Kidney epithelial cell (primary cell): ENCODE results near the gene GRHPR. TPM values are rescaled to one million over a fixed set of nuclear protein-coding genes. Genes with fewer than 3 reads are reported as not detected.
"Not testable (repeated sequence)": the region's sequence is repeated elsewhere in the genome, so short reads cannot be mapped to it uniquely, and the experiment has no call there.

Source experiments
- DNase-seq: peaks from one replicate; pipeline ENCODE4 v3.0.0-alpha.2; 2010; ENCODE audit warnings: low read depth
- H3K27me3 ChIP-seq: 2 replicates; pipeline ENCODE4 v1.6.0; 2011; ENCODE audit warnings: low read length; ENCODE audit not compliant: control insufficient read depth, insufficient read depth
- H3K36me3 ChIP-seq: 2 replicates; pipeline ENCODE4 v1.5.1; 2011; ENCODE audit warnings: low read length; ENCODE audit not compliant: control insufficient read depth, insufficient read depth
- H3K4me3 ChIP-seq: 2 replicates; pipeline ENCODE4 v1.5.1; 2011; ENCODE audit warnings: low read depth, mild to moderate bottlenecking, control low read depth, low read length
- CTCF ChIP-seq: IDR thresholded peaks from 2 replicates; pipeline ENCODE4 v1.5.1; 2011; ENCODE audit warnings: mild to moderate bottlenecking, moderate library complexity, low read length, control low read depth, inconsistent platforms; ENCODE audit not compliant: insufficient read depth, poor library complexity, severe bottlenecking
- total RNA-seq: library from RNA; depleted of rRNA; stranded (reverse); fragments of >200 nt; gene quantifications from 2 replicates; pipeline ENCODE4 v1.2.3, GENCODE V29; 2015

The GRHPR gene
- total RNA-seq, 1 donor from 2014 or later, result 142 TPM

- Histone ChIP-seq H3K27me3 (no peaks in the 10 kb centered on the region), H3K36me3 (no peaks in the 10 kb centered on the region), H3K4me3 (no peak overlapping the region)
- DNase-seq, result no peak
- TF ChIP-seq CTCF, result no peak
Measured at GRCh38 chr9:37476930-37477329, 54.4 kb downstream of the GRHPR start.

GRCh38 chr9:37477443-37477842, 54.9 kb downstream of the GRHPR start:
- H3K4me3 ChIP-seq, H3K27me3 ChIP-seq, DNase-seq, H3K36me3 ChIP-seq: not testable (repeated sequence)

- H3K36me3 ChIP-seq, DNase-seq, H3K4me3 ChIP-seq, H3K27me3 ChIP-seq: not testable (repeated sequence)
Measured at GRCh38 chr9:37477987-37478619, 55.6 kb downstream of the GRHPR start.

- no peak for TF ChIP-seq CTCF
Measured at GRCh38 chr9:37480759-37481158, 58.3 kb downstream of the GRHPR start.

GRCh38 chr9:37485389-37486255, 63.1 kb downstream of the GRHPR start, which contains the start of gene POLR1E:
POLR1E (plus strand) TSS chr9:37485948; CDS start chr9:37486048, 100 bp downstream.
- no peaks in the 10 kb centered on the region for H3K27me3 ChIP-seq
- H3K36me3 ChIP-seq, result no peaks in the 10 kb centered on the region
- H3K4me3 ChIP-seq, result peak within 1 kb of the TSS; percentile 79
- DNase-seq, result peak; percentile 79
- no peak for TF ChIP-seq CTCF

More at GRCh38 chr9:37480759-37481158, 58.3 kb downstream of the GRHPR start:
- H3K36me3 ChIP-seq, result no peaks in the 10 kb centered on the region
- H3K27me3 ChIP-seq, result no peaks in the 10 kb centered on the region
- no peak for DNase-seq
- H3K4me3 ChIP-seq, result no peak overlapping the region

- Histone ChIP-seq H3K27me3 (no peaks in the 10 kb centered on the region), H3K4me3 (peak overlapping the region; percentile 79), H3K36me3 (no peaks in the 10 kb centered on the region)
- DNase-seq, result no peak
- TF ChIP-seq CTCF, result no peak
Measured at GRCh38 chr9:37486256-37486615, 63.7 kb downstream of the GRHPR start.

Other genes with a start within 250 kb of the GRHPR start
- gene ZBTB5, start 42.8 kb downstream of the GRHPR start, total RNA-seq, result 12.4 and 14.1 TPM in 2 replicates
- 24.4 and 26.9 TPM in 2 replicates for gene POLR1E, start 63.3 kb downstream of the GRHPR start, total RNA-seq
- 13.2 and 16.9 TPM in 2 replicates for gene FBXO10, start 153.7 kb downstream of the GRHPR start, total RNA-seq
- gene TOMM5, start 169.9 kb downstream of the GRHPR start, total RNA-seq, result 111 and 127 TPM in 2 replicates
- gene FRMPD1, start 228.3 kb downstream of the GRHPR start, total RNA-seq, result 0.04 TPM in 1 of 2 replicates, not detected in the other